Upper lobe of right lung (tissue), 1 donor: ENCODE measurements around the gene KRT6A. TPM values are rescaled to one million over a fixed set of nuclear protein-coding genes. Genes with fewer than 3 reads are reported as not detected.

Source experiments
- ATAC-seq: fragments of 200-7000 bp; cut with Tn5 transposase; one replicate; pipeline ENCODE4 v1.9.1; 2020; ENCODE audit warnings: mild to moderate bottlenecking, moderate library complexity
- DNase-seq: peaks from one replicate; pipeline ENCODE4 v3.0.0-alpha.2; 2020
- H3K27ac ChIP-seq: fragments of 200-600 bp; one replicate; pipeline ENCODE4 v1.8.0; 2022
- H3K27me3 ChIP-seq: fragments of 200-600 bp; one replicate; pipeline ENCODE4 v1.8.0; 2022; ENCODE audit warnings: mild to moderate bottlenecking
- H3K36me3 ChIP-seq: fragments of 200-600 bp; one replicate; pipeline ENCODE4 v1.8.0; 2022
- H3K4me1 ChIP-seq: fragments of 200-600 bp; one replicate; pipeline ENCODE4 v1.8.0; 2022
- H3K4me3 ChIP-seq: fragments of 200-600 bp; one replicate; pipeline ENCODE4 v1.8.0; 2022; ENCODE audit warnings: mild to moderate bottlenecking
- H3K9me3 ChIP-seq: fragments of 200-600 bp; one replicate; pipeline ENCODE4 v1.8.0; 2022
- CTCF ChIP-seq: fragments of 200-600 bp; IDR thresholded peaks from one replicate; pipeline ENCODE4 v1.8.0; 2022; ENCODE audit warnings: antibody characterized with exemption
- intact Hi-C: fragments of 100-400 bp; cut with DNase I; formaldehyde crosslinking; loops from one replicate; pipeline ENCODE4 v1.11.0; 2022
- total RNA-seq: library from RNA; stranded (reverse); fragmentation: NEBNext Ultra II Directional; extraction: Animal tissue kit (Norgen Biotek cat#: 25700); gene quantifications from one replicate; pipeline ENCODE4 v1.2.1, GENCODE V29; 2021
- donor health status: DM: no; HTN: yes; CAD: no; lungs with severe emphysema.

KRT6A gene
- total RNA-seq, 1 donor from 2014 or later: 3.0 TPM

- no peak for TF ChIP-seq CTCF
- DNase-seq (no peak), ATAC-seq (no peak)
- Histone ChIP-seq H3K27me3 (peaks cover 6% of the 10 kb centered on the region), H3K4me3 (no peak overlapping the region), H3K4me1 (no peaks in the 10 kb centered on the region), H3K36me3 (no peaks in the 10 kb centered on the region), H3K27ac (no peak overlapping the region), H3K9me3 (no peaks in the 10 kb centered on the region)
- intact Hi-C loops: no loop called here
These were observed 32.0 kb upstream of the KRT6A start for GRCh38 chr12:52524898-52525591.

GRCh38 chr12:52524241-52524897 lies 31.3 kb upstream of the KRT6A start:
- Histone ChIP-seq H3K36me3 (no peaks in the 10 kb centered on the region), H3K9me3 (no peaks in the 10 kb centered on the region), H3K27me3 (peaks cover 6% of the 10 kb centered on the region), H3K27ac (no peak overlapping the region), H3K4me3 (no peak overlapping the region), H3K4me1 (no peaks in the 10 kb centered on the region)
- DNase-seq (no peak), ATAC-seq (no peak)
- TF ChIP-seq CTCF: no peak
- intact Hi-C loops: no loop called here

DNA sequence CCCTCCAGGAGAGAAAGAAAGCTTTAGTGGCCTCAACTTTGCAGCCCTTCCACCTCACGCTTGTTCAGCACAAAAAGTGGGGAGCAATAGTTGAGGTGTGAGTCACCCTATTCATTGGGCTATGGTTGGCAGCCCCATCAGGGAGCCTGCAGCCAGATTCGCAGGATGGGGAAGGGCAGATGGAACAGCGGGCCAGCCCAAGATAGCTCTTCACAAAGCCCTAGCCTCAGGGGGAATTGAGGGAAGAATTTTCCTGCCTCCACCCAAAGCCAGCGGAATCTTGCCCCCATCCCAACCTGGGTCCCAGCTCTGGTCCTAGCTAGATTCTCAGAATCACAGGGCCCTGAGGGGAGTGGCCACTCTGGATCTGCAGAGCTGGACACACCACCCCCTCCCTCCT lies 30.8 kb upstream of the KRT6A start:
- ATAC-seq (no peak), DNase-seq (no peak)
- Histone ChIP-seq H3K27ac (no peak overlapping the region), H3K4me1 (no peaks in the 10 kb centered on the region), H3K36me3 (no peaks in the 10 kb centered on the region), H3K27me3 (peaks cover 6% of the 10 kb centered on the region), H3K9me3 (no peaks in the 10 kb centered on the region), H3K4me3 (no peak overlapping the region)
- intact Hi-C loops: no loop called here
- no peak for TF ChIP-seq CTCF

GRCh38 chr12:52522346-52523011 lies 29.4 kb upstream of the KRT6A start:
- H3K27me3 ChIP-seq: peaks cover 6% of the 10 kb centered on the region
- H3K4me3 ChIP-seq: no peak overlapping the region
- no peaks in the 10 kb centered on the region for H3K36me3 ChIP-seq
- ATAC-seq (no peak), DNase-seq (no peak)
- TF ChIP-seq CTCF: no peak
- no peak overlapping the region for H3K27ac ChIP-seq
- intact Hi-C loops: no loop called here
- H3K4me1 ChIP-seq: no peaks in the 10 kb centered on the region
- H3K9me3 ChIP-seq: no peaks in the 10 kb centered on the region

DNA sequence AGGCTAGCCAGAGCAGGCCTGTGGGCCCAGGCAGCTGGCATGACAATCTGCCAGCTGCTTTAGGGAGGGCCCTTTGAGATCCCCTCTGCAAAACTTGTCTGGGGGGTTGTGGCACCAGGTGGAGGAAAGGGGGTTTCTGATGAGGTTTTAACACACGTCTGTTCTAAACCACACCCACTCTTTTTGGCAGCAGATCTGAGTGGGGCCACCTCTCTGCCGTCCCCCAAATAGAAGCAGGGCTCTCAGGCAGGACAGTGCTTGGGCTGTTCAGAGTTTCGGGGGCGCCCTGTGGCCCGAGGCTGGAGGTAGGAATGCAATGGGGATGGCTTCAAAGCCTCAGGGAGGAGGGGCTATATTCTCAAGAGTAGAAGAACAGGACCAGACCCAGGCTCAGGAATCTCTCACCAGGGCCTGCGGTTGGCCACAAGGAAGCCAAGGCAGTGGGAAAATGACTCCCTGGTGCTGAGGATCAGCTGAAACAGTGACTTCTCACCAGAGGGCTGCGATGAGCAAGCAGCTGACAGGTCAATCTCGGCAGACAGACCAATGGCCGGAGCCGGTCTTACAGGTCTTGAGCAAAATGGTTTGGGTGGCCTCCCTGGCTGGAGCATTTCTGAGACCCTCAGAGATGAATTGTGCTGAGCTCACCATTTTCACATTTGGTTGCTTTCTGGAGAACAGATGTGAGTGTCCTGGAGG lies 28.7 kb upstream of the KRT6A start:
- no peak for DNase-seq
- no peak for TF ChIP-seq CTCF
- peaks cover 6% of the 10 kb centered on the region for H3K27me3 ChIP-seq
- H3K27ac ChIP-seq: no peak overlapping the region
- no peaks in the 10 kb centered on the region for H3K36me3 ChIP-seq
- no peaks in the 10 kb centered on the region for H3K9me3 ChIP-seq
- no peaks in the 10 kb centered on the region for H3K4me1 ChIP-seq
- no peak overlapping the region for H3K4me3 ChIP-seq
- intact Hi-C loops: no loop called here
- no peak for ATAC-seq
